Liver (tissue), 9 donors: ENCODE measurements around the gene NF2. TPM values are rescaled to one million over a fixed set of nuclear protein-coding genes. Genes with fewer than 3 reads are reported as not detected.
A peak's percentile ranks its signal among the peaks of the same experiment; 100 is the strongest.

ENCODE experiments used
- DNase-seq: peaks from one replicate; pipeline ENCODE4 v3.0.0-alpha.2; 2017; ENCODE audit warnings: low spot score
- H3K27ac ChIP-seq, 2 donors: one replicate each; pipeline ENCODE4 v1.7.0; 2013; ENCODE audit warnings: inconsistent platforms in 2 of 2, low read length in 2 of 2, control low read depth in 1 of 2, low read depth in 1 of 2, mild to moderate bottlenecking in 1 of 2
- H3K27me3 ChIP-seq, 4 donors: one replicate each; pipeline versions ENCODE4 v1.6.1 to v1.7.0; 2013; ENCODE audit warnings: low read length in 3 of 4, inconsistent platforms in 1 of 4, mild to moderate bottlenecking in 1 of 4, moderate library complexity in 1 of 4; ENCODE audit not compliant: control insufficient read depth in 4 of 4, insufficient read depth in 4 of 4
- H3K36me3 ChIP-seq, 4 donors: one replicate each; pipeline versions ENCODE4 v1.6.1 to v1.7.0; 2013; ENCODE audit warnings: low read length in 3 of 4, mild to moderate bottlenecking in 3 of 4, low read depth in 1 of 4, moderate library complexity in 1 of 4; ENCODE audit not compliant: control insufficient read depth in 4 of 4, insufficient read depth in 3 of 4
- H3K4me1 ChIP-seq, 4 donors: one replicate each; pipeline versions ENCODE4 v1.6.1 to v1.7.0; 2013; ENCODE audit warnings: low read length in 3 of 4, mild to moderate bottlenecking in 3 of 4, moderate library complexity in 1 of 4; ENCODE audit not compliant: control insufficient read depth in 4 of 4, insufficient read depth in 4 of 4
- H3K4me3 ChIP-seq, 3 donors: one replicate each; pipeline versions ENCODE4 v1.6.1 to v1.7.0; 2013; ENCODE audit warnings: low read length in 3 of 3, control low read depth in 1 of 3, low read depth in 1 of 3, mild to moderate bottlenecking in 1 of 3
- H3K9ac ChIP-seq, 2 donors: one replicate each; pipeline ENCODE4 v1.7.0; 2013; ENCODE audit warnings: low read length in 2 of 2, mild to moderate bottlenecking in 2 of 2, moderate library complexity in 2 of 2, control low read depth in 1 of 2, low read depth in 1 of 2
- H3K9me3 ChIP-seq, 4 donors: one replicate each; pipeline versions ENCODE4 v1.6.1 to v1.7.0; 2013; ENCODE audit warnings: low read length in 3 of 4; ENCODE audit not compliant: control insufficient read depth in 4 of 4
- EGR1 ChIP-seq, 2 donors: IDR thresholded peaks; 2 replicates each; pipeline ENCODE4 v1.6.1; 2016 to 2018; ENCODE audit warnings: antibody characterized with exemption in 2 of 2, low read depth in 2 of 2
- FOXA1 ChIP-seq: IDR thresholded peaks from 2 replicates; pipeline ENCODE4 v1.6.1; 2016; ENCODE audit warnings: antibody characterized with exemption
- GABPA ChIP-seq, 2 donors: IDR thresholded peaks in 1 of 2; conservative IDR thresholded peaks in 1 of 2; 2 replicates each; pipeline ENCODE4 v1.6.1; 2016; ENCODE audit warnings: antibody characterized with exemption in 2 of 2, mild to moderate bottlenecking in 1 of 2, moderate library complexity in 1 of 2
- HNF4A ChIP-seq, 2 donors: conservative IDR thresholded peaks; 2 replicates each; pipeline ENCODE4 v1.6.1; 2016; ENCODE audit warnings: antibody characterized with exemption in 2 of 2, mild to moderate bottlenecking in 2 of 2
- HNF4G ChIP-seq: IDR thresholded peaks from 2 replicates; pipeline ENCODE4 v1.6.1; 2016; ENCODE audit warnings: antibody characterized with exemption
- JUND ChIP-seq, 2 donors: IDR thresholded peaks; 2 replicates each; pipeline ENCODE4 v1.6.1; 2016; ENCODE audit warnings: antibody characterized with exemption in 2 of 2
- MAX ChIP-seq: IDR thresholded peaks from 2 replicates; pipeline ENCODE4 v1.6.1; 2016; ENCODE audit warnings: antibody characterized with exemption
- NR2F2 ChIP-seq: IDR thresholded peaks from 2 replicates; pipeline ENCODE4 v1.6.1; 2016; ENCODE audit warnings: antibody characterized with exemption
- RAD21 ChIP-seq, 2 donors: IDR thresholded peaks; 2 replicates each; pipeline ENCODE4 v1.6.1; 2016; ENCODE audit warnings: antibody characterized with exemption in 2 of 2, mild to moderate bottlenecking in 2 of 2
- REST ChIP-seq: IDR thresholded peaks from 2 replicates; pipeline ENCODE4 v1.6.1; 2016; ENCODE audit warnings: antibody characterized with exemption, mild to moderate bottlenecking
- RXRA ChIP-seq, 2 donors: IDR thresholded peaks; 2 replicates each; pipeline ENCODE4 v1.6.1; 2017 to 2018; ENCODE audit warnings: antibody characterized with exemption in 2 of 2, mild to moderate bottlenecking in 1 of 2
- SP1 ChIP-seq: IDR thresholded peaks from 2 replicates; pipeline ENCODE4 v1.6.1; 2018; ENCODE audit warnings: antibody characterized with exemption, mild to moderate bottlenecking
- TAF1 ChIP-seq: conservative IDR thresholded peaks from 2 replicates; pipeline ENCODE4 v1.6.1; 2016; ENCODE audit warnings: antibody characterized with exemption, mild to moderate bottlenecking
- YY1 ChIP-seq: IDR thresholded peaks from 2 replicates; pipeline ENCODE4 v1.6.1; 2016; ENCODE audit warnings: antibody characterized with exemption, mild to moderate bottlenecking
- ZBTB33 ChIP-seq: IDR thresholded peaks from 2 replicates; pipeline ENCODE4 v1.6.1; 2016; ENCODE audit warnings: antibody characterized with exemption
- WGBS: extraction: QIAGEN DNeasy Blood & Tissue Kit; methylation state at CpG from one replicate; pipeline ENCODE4 v1.1.7; 2013; 5-methylcytosine and 5-hydroxymethylcytosine counted together
- polyA plus RNA-seq, 2 donors: library from polyadenylated mRNA; stranded (reverse) in 1 of 2; unstranded in 1 of 2; fragments of 200-250 nt in 1 of 2; fragments of >200 nt in 1 of 2; fragmentation: Nextera tagmentation in 1 of 2; extraction: Ambion mirVana in 1 of 2; gene quantifications; one replicate each; pipeline versions ENCODE4 v1.2.1 to v1.2.3, GENCODE V29; 2013 to 2015
- total RNA-seq, 2 donors: library from RNA; depleted of rRNA; stranded (reverse); fragments of >200 nt; gene quantifications; one replicate each; pipeline ENCODE4 v1.2.3, GENCODE V29; 2014
- TF ChIP-seq, protein P1 (sequence below): fragments of 150-350 bp; IDR thresholded peaks from 2 replicates; pipeline ENCODE4 v1.5.1; 2017; ENCODE audit warnings: improper control_type of control experiment, low read depth, low read length; ENCODE audit not compliant: missing input control
- TF ChIP-seq, protein P2 (sequence below): IDR thresholded peaks from 2 replicates; pipeline ENCODE4 v1.6.1; 2016; ENCODE audit warnings: antibody characterized with exemption
- donor health status: healthy.
- donor health status: healthy.
- donor health status: healthy.
- donor health status: healthy.
- donor health status: healthy.

The NF2 gene
- total and polyA plus RNA-seq, 4 donors, result 6.2 to 25.2 (median 11.2) TPM

DNA sequence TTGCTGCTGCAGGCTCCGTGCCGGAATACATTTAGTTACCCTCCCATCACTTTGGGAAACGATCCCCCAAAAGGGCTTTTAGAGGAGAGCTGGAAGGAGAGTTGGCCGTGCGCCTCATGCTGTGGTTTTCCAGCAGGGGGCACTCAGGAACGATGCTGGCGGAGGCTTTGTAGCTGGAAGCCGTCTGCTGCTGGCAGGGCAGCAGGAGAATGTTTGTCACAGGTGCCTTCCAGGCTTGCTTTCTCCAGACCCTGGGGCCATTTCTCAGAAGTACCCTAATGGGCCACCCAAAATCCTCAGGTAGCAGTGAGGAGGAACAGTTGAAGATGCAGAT is 86.4 kb downstream of the NF2 start:
- Histone ChIP-seq H3K36me3 (peaks cover 4 to 32% (median 7%) of the 10 kb centered on the region in 4 donors), H3K27me3 (no peaks in the 10 kb centered on the region), H3K4me1 (no peaks in the 10 kb centered on the region), H3K9ac (no peak overlapping the region), H3K27ac (no peak overlapping the region), H3K9me3 (no peaks in the 10 kb centered on the region), H3K4me3 (no peak overlapping the region)
- no peak for TF ChIP-seq SP1
- TF ChIP-seq RAD21 (IDR thresholded peaks at IDR 0.05), result peak; percentile 83 to 86
- TF ChIP-seq, protein P1, sequence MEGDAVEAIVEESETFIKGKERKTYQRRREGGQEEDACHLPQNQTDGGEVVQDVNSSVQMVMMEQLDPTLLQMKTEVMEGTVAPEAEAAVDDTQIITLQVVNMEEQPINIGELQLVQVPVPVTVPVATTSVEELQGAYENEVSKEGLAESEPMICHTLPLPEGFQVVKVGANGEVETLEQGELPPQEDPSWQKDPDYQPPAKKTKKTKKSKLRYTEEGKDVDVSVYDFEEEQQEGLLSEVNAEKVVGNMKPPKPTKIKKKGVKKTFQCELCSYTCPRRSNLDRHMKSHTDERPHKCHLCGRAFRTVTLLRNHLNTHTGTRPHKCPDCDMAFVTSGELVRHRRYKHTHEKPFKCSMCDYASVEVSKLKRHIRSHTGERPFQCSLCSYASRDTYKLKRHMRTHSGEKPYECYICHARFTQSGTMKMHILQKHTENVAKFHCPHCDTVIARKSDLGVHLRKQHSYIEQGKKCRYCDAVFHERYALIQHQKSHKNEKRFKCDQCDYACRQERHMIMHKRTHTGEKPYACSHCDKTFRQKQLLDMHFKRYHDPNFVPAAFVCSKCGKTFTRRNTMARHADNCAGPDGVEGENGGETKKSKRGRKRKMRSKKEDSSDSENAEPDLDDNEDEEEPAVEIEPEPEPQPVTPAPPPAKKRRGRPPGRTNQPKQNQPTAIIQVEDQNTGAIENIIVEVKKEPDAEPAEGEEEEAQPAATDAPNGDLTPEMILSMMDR, result peak; percentile 66
- WGBS, result 36% methylated on average over 8 of the region's 8 CpGs
- peak; percentile 70 for DNase-seq

GRCh38 chr22:29690476-29690875 is 87.0 kb downstream of the NF2 start:
- no peak overlapping the region for H3K27ac ChIP-seq
- H3K4me3 ChIP-seq, result no peak overlapping the region
- no peak for DNase-seq
- WGBS, result 91% methylated on average over 9 of the region's 9 CpGs
- no peaks in the 10 kb centered on the region for H3K4me1 ChIP-seq
- no peaks in the 10 kb centered on the region for H3K27me3 ChIP-seq
- H3K9me3 ChIP-seq, result no peaks in the 10 kb centered on the region
- H3K9ac ChIP-seq, result no peak overlapping the region
- TF ChIP-seq HNF4G, result no peak
- TF ChIP-seq HNF4A (conservative IDR thresholded peaks at IDR 0.05), result no peak
- TF ChIP-seq TAF1, result no peak
- TF ChIP-seq, protein P1, result no peak
- TF ChIP-seq JUND (IDR thresholded peaks at IDR 0.05), result no peak
- TF ChIP-seq RAD21 (IDR thresholded peaks at IDR 0.05), result no peak
- no peak for TF ChIP-seq REST
- no peak for TF ChIP-seq NR2F2
- no peak for TF ChIP-seq GABPA (IDR thresholded peaks at IDR 0.05 in 1 of 2, conservative IDR thresholded peaks at IDR 0.05 in 1 of 2)
- TF ChIP-seq EGR1 (IDR thresholded peaks at IDR 0.05; ENCODE audit: low read depth in 2 of 2), result no peak
- TF ChIP-seq YY1, result no peak
- no peak for TF ChIP-seq FOXA1
- TF ChIP-seq, protein P2, sequence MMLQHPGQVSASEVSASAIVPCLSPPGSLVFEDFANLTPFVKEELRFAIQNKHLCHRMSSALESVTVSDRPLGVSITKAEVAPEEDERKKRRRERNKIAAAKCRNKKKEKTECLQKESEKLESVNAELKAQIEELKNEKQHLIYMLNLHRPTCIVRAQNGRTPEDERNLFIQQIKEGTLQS, result no peak
- TF ChIP-seq RXRA (IDR thresholded peaks at IDR 0.05), result no peak
- TF ChIP-seq MAX, result no peak
- TF ChIP-seq ZBTB33, result no peak
- TF ChIP-seq SP1, result no peak
- H3K36me3 ChIP-seq, result peaks cover 4 to 35% (median 7%) of the 10 kb centered on the region in 4 donors
